HS-5 (cell line): Measurements from ENCODE around the gene TIMP1.

Source experiments
- DNase-seq: peaks from one replicate; pipeline ENCODE4 v3.0.0-alpha.2; 2012; ENCODE audit warnings: low read depth

The TIMP1 gene

GRCh38 chrX:47573341-47574075 lies 8.7 kb upstream of the TIMP1 start:
- DNase-seq: no peak

DNA sequence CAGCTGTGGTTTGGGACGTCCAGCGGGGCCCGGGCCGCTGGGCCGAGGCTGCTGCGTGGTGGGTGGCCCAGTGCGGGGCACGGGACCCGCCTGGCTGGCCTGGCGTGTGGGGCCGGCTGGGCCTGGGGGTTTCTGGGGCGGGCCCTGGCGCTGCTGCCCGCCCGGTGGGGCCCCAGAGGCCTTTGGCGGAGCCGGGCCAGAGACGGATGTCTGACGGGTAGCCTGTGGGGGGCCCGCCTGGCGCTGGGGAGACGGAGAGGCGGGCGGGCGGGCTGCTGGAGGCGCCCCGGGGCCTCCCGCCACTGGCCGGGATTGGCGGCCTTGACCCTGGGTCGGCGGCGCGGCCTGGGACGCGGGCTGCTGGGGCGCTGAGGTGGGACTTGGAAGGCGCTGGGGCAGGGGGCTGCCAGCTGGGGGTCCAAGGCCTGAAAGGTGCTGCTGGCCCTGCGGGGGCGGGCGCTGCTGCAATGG lies 8.1 kb upstream of the TIMP1 start:
- DNase-seq: no peak

GRCh38 chrX:47574547-47575301 lies 7.5 kb upstream of the TIMP1 start:
- no peak for DNase-seq

- no peak for DNase-seq
Observed at GRCh38 chrX:47576021-47576898, 6.0 kb upstream of the TIMP1 start.

DNA sequence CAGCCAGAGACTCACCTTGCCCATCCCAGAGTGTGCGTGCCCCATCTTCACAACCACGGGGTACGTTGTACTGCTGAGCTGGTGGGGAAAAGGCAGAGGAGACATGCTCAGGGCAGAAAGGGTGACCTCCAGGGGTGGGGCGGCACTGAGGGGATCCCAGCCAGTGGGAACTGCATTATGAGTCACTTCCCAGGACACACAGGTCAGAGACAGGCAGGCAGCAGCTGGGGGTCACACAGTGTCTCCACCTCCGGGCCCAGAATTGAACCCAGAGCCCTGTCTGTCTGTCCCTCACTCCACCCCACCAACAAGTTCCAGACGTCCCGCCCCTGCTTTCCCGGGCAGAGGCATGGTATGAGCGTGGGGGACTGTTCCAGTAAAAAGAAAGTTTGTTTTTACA lies 4.8 kb upstream of the TIMP1 start:
- no peak for DNase-seq

DNA sequence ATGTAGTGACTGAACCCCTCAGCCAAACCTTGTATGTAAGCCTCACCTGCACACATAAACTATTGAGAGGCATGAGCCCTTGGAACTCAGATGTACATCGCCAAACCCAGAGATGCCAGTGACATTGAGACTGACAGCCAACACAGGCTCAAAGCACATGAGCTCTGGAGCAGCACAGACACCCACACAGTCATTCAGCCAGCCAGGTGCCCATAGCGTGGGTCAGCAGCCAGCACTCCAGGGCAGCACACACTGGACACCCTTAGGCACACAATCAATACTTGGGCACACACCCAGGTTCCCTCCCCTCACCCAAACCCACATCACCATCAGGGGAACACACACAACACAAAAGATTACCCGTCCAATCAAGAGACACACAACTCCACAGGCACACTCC lies 4.3 kb upstream of the TIMP1 start:
- DNase-seq: no peak

DNA sequence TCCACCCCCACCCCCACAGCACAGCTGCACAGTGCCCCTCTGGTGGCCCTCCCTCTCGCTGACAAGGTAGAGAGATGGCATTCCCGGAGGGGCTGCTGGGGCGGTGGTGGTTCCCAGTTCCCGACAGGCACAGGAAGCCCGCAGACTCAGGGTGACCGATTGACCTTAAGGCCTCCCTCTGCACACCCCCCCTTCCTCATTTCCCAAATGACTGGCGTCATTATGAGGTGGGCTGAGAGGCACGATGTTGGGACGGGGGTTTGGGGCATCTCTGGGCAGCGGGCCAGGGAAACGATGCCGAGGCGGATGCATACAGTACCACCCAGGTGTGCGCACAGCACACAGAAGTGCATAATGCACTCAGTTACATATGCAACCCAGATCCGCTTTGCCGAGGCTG lies 3.5 kb upstream of the TIMP1 start:
- DNase-seq: no peak

DNA sequence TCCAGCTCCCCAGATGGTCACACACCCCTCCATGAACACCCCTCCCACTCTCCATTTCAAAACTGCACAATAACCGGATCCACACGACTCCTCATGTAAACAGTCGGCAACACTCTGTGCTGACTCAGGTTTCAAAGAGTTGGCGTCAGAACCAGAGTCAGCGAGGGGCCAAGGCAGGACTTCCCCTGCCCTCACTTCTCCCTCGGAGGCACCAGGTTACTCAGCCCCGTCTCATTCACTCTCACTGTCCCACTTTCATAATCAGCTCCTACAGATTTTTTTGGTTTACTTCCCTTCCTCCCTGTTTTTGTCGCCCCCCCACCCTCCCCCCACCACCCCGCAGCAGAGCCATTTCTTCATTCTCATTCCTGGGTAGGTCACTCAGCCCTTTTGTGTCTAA lies 2.7 kb upstream of the TIMP1 start:
- no peak for DNase-seq

DNA sequence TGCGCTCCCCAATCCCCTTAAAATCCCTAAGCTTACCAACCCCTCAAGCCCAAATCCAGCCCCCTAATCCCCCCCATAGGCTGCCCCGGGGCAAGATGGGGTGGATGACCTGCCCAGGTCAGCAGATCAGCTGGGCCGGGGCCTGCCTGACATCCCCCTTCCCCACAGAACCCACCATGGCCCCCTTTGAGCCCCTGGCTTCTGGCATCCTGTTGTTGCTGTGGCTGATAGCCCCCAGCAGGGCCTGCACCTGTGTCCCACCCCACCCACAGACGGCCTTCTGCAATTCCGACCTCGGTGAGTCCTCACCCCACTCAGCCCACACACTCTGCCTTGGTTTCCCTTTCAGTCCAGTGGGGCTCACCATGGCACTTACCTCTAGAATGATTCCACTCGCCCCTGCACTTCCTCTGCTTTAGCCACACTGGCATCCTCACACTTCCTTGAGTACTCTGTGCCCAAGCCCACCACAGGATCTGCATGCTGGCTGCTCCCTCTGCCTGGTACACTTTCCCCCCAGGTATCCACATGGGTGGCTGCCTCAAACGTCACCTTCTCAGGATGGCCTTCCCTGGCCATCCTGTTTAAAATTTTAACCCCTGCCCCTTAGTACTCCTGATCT lies 1.1 kb downstream of the TIMP1 start:
- DNase-seq: no peak

- no peak for DNase-seq
Observed at GRCh38 chrX:47584714-47585113, 2.5 kb downstream of the TIMP1 start.

DNA sequence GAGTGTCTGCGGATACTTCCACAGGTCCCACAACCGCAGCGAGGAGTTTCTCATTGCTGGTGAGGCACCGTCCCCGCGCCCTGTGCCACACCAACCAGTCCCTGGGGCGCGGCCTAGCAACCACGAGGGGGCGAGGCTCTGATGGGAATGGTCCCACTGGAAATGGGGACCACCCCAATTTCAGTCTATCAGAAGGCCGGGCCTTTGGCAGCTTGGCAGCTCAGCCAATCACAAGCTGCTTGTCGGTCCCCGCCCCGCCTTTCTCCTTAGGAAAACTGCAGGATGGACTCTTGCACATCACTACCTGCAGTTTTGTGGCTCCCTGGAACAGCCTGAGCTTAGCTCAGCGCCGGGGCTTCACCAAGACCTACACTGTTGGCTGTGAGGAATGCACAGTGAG lies 3.0 kb downstream of the TIMP1 start:
- no peak for DNase-seq

DNA sequence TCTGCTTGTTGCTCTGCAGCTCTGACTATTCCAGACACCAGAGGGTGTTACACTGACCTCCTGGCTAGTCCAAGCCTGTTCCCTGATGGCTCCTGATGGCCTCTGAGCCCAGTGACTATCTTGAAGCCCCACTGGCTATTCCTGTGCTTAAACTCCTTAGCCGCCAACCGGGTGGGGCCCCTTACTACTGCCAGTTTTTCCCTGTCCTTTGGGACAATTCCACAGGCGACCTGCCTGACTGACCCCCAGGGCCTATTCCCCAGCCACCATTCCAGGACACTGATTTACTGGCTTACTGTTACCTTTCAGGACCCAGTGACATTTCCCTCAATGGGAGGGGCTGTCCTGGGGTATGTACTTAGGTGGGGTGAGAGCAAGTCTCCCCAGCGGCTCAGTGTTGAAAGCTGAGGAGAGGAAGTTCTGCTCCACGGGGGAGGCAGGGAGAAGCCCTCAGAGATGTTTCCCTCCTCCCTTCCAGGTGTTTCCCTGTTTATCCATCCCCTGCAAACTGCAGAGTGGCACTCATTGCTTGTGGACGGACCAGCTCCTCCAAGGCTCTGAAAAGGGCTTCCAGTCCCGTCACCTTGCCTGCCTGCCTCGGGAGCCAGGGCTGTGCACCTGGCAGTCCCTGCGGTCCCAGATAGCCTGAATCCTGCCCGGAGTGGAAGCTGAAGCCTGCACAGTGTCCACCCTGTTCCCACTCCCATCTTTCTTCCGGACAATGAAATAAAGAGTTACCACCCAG lies 4.0 kb downstream of the TIMP1 start:
- DNase-seq: no peak

DNA sequence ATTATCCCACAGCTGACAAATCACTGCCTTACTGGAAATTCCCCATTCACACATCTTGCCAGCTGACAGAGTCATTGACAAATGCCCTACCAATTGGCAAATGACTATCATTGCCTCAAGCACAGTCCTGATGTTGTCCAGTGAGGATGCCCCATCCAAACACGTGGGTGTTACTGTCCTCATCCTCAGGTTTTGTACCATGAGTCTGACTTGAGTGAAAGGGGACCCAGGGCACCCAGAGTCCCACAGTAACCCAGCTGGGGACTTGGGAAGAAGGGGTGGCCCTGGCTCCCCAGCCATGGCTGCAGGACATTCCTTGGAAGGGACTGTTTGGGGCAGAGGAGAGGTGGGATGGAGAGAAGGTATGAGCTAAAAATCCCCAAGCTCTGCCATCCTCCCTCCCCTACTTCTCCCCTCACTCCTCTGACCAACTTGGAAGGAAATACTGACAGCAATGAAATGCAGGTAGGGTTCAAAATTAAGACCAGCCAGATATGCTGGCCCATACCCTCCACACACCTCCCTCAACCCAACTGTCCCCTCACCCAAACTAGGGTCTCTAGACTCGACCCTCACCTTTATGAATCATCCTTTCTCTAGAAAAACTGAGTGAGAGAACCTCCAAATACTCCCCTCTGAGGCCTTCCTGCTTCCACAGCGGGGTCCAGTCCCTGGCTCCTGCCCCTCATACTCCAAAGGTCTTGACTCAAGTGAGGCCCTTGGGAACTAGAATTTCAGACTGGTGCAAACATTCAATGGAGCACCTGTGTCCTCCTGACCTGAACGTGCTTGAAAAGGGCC lies 5.1 kb downstream of the TIMP1 start:
- DNase-seq: no peak

GRCh38 chrX:47587906-47588735 lies 5.9 kb downstream of the TIMP1 start:
- DNase-seq: no peak

GRCh38 chrX:47590984-47591383 lies 8.7 kb downstream of the TIMP1 start:
- no peak for DNase-seq

DNA sequence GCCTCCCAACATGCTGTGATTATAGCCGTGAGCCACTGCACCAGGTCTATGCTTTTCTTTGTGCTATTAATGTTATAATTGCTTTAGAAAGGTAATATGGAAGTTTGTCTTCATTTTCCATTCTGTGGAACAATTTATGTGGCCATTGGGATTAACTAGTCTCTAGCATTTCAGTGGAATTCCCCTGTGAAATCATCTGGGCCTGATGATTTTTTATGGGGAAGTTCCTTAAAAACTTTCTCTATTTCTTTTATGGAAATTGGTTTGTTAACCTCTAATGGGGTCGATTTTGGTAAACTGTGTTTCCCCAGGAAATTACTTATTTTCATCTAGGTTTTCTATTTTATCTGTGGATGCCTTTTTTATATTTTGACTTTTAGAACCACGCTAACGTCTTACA lies 11.3 kb downstream of the TIMP1 start:
- no peak for DNase-seq

DNA sequence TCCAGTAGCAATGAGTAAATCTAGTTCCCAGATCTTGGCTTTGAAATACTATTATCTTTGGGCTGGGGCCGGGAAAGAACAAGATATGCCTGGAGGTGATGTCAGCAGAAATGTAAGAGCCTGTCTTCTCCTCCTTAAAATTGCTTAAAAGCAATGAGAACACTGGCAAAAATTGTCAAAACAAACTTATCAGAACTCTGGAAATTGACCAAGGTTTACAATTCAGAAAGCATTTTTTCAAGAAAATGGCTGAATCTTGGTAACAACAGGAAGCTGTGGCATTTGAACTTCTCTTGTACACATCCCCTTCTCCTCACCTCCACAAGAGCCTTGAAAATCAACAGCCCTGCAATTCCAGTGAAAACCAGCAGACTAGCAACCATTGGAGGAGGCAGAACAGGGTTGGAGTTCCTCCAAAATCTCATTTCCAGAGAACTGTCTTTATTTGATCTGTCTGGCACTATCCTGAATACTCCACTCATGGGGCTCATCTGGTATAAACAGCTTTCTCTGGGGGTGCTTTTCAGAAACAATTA lies 13.5 kb downstream of the TIMP1 start:
- no peak for DNase-seq

GRCh38 chrX:47596256-47596655 lies 14.0 kb downstream of the TIMP1 start:
- DNase-seq: no peak

GRCh38 chrX:47597222-47597621 lies 15.0 kb downstream of the TIMP1 start:
- no peak for DNase-seq
